HG02852 (cell line): ENCODE data around the gene CCL4L2.
"Not testable (repeated sequence)": the region's sequence is repeated elsewhere in the genome, so short reads cannot be mapped to it uniquely, and the experiment has no call there.

Source experiments
- ATAC-seq: cut with Tn5 transposase; IDR thresholded peaks from one replicate; pipeline ENCODE4 v1.9.1; 2021; ENCODE audit warnings: mild to moderate bottlenecking, moderate library complexity; ENCODE audit not compliant: unreplicated experiment

CCL4L2 gene

DNA sequence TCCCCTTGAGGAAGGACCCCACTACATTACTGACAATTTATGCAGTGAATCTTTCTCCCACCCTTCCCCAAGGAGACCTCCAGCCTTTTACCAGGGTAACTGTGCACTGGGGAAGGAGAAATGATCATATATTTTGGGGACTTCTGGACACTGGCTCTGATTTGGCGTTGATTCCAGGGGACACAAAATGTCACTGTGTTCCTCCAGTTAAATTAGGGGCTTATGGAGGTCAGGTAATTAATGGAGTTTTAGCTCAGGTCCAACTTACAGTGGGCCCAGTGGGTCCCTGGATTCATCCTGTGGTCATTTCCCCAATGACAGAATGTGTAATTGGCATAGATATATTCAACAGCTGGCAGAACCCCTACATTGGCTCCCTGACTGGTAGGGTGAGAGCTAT lies 8.7 kb downstream of the CCL4L2 start:
- ATAC-seq: not testable (repeated sequence)

DNA sequence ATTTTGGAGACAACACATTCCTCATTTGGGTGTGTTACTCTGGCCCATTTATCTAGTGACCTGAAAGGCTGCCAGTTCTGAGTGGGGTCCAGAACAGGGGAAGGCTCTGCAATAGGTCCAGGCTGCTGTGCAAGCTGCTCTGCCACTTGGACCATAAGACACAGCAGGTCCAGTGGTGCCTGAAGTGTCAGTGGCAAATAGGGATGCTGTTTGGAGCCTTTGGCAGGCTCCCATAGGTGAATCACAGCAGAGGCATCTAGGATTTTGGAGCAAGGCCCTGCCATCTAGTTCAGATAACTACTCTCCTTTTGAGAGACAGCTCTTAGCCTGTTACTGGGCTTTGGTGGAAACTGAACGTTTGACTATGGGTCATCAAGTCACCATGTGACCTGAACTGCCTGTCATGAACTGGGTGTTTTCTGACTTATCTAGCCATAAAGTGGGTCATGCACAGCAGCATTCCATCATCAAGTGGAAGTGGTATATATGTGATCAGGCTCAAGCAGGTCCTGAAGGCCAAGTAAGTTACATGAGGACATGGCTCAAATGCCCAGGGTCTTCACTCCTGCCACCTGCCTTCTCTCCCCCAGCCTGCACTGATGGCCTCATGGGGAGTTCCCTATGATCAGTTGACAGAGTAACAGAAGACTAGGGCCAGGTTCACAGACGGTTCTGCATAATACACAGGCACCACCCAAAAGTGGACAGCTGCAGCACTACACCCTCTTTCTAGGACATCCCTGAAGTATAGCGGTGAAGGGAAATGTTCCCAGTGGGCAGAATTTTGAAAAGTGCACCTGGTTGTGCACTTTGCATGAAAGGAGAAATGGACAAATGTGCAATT lies 10.1 kb downstream of the CCL4L2 start:
- ATAC-seq: not testable (repeated sequence)

DNA sequence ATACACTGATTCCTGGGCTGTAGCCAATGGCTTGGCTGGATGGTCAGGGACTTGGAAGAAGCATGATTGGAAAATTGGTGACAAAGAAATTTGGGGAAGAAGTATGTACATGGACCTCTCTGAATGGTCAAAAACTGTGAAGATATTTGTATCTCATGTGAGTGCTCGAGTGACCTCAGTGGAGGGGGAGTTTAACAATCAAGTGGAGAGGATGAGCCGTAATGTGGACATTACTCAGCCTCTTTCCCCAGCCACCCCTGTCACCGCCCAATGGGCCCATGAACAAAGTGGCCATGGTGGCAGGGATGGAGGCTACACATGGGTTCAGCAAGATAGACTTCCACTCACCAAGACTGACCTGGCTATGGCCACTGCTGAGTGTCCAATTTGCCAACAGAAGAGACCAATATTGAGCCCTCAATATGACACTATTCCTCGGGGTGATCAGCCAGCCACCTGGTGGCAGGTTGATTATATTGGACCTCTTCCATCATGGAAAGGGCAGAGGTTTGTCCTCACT lies 10.8 kb downstream of the CCL4L2 start:
- ATAC-seq: not testable (repeated sequence)

DNA sequence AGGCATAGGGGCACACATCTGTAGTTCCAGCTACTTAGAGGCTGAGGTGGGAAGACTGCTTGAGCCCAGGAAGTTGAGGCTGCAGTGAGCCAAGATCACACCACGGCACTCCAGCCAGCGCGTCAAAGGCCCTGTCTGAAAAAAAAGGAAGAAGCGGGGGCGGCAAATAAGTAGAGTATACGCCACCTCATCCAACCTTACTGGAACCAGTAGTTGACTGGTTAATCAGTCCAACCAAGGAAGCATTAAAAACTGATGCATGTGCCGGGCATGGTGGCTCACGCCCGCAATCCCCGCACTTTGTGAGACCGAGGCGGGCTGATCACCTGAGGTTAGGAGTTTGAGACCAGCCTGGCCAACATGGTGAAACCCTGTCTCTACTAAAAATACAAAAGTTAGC lies 12.1 kb downstream of the CCL4L2 start:
- ATAC-seq: not testable (repeated sequence)

DNA sequence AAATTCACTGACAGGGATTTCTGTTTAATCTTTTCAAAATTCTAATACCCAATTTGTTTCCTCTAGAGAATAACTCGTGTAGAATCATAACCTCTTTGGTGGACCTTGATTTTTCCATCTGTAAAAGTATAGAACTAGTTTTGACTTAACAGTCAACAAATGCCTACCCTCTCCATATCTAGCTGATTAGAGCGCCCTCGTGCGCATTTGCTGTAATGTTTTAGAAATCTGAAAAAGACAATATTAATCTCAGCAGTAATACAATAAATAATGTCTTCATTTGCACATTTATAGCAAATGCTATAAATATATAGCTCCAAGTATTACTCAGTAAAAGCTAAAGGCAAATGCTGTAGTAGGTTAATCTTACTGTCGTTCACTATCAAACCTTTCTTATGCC lies 18.8 kb downstream of the CCL4L2 start:
- not testable (repeated sequence) for ATAC-seq

DNA sequence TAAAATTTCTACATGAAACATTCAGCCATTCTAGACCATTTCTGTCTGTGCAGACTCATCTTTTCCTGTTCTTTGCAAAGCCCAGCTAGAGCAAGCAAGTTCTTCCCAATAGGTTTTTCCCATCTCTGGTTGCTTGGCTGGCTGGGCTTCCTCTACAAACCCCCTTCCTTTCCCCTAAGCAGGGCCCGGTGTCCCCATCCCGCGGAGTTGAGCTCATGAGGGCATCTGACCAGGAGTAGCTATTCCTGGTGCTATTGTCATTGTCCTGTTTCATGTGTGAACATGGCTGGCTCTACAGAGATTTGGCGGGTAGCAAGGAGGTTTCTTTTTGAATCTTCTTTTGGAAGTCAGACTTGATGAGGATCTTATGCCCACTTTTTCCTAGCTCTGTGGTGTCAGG lies 31.2 kb downstream of the CCL4L2 start:
- not testable (repeated sequence) for ATAC-seq
